NCI-H510A treated with DMSO at 0.1 percent for 48 hours (cell line): ENCODE results near the gene OSBPL8.
A peak's percentile ranks its signal among the peaks of the same experiment; 100 is the strongest.

Experiments
- DNase-seq: peaks from one replicate; lab custom pipeline; 2025; lab: John Stamatoyannopoulos, UW

Gene OSBPL8

GRCh38 chr12:76470028-76470939 is 89.3 kb downstream of the OSBPL8 start:
- DNase-seq, result no peak

- no peak for DNase-seq
Observed at GRCh38 chr12:76464631-76465166, 94.9 kb downstream of the OSBPL8 start.

- DNase-seq, result no peak
Observed at GRCh38 chr12:76462668-76463224, 96.8 kb downstream of the OSBPL8 start.

- no peak for DNase-seq
Observed at GRCh38 chr12:76460807-76461206, 98.8 kb downstream of the OSBPL8 start.

GRCh38 chr12:76457818-76458217 is 101.8 kb downstream of the OSBPL8 start:
- DNase-seq, result no peak

- no peak for DNase-seq
Observed at GRCh38 chr12:76457010-76457409, 102.6 kb downstream of the OSBPL8 start.

- DNase-seq, result peak; percentile 77
Observed at GRCh38 chr12:76455582-76456345, 103.8 kb downstream of the OSBPL8 start.

GRCh38 chr12:76451528-76451927 is 108.0 kb downstream of the OSBPL8 start:
- DNase-seq, result peak; percentile 7

- no peak for DNase-seq
Observed at GRCh38 chr12:76450690-76451089, 108.9 kb downstream of the OSBPL8 start.

GRCh38 chr12:76449993-76450392 is 109.6 kb downstream of the OSBPL8 start:
- DNase-seq, result no peak

GRCh38 chr12:76449583-76449982 is 110.0 kb downstream of the OSBPL8 start:
- DNase-seq, result no peak

- DNase-seq, result no peak
Observed at GRCh38 chr12:76449016-76449415, 110.6 kb downstream of the OSBPL8 start.

GRCh38 chr12:76446090-76446489 is 113.5 kb downstream of the OSBPL8 start:
- DNase-seq, result no peak

- no peak for DNase-seq
Observed at GRCh38 chr12:76445462-76445861, 114.1 kb downstream of the OSBPL8 start.

GRCh38 chr12:76444408-76444984 is 115.1 kb downstream of the OSBPL8 start:
- no peak for DNase-seq

GRCh38 chr12:76441016-76441415 is 118.6 kb downstream of the OSBPL8 start:
- no peak for DNase-seq

GRCh38 chr12:76432733-76433132 is 126.8 kb downstream of the OSBPL8 start:
- DNase-seq, result no peak

GRCh38 chr12:76428117-76428516 is 131.5 kb downstream of the OSBPL8 start:
- DNase-seq, result no peak

GRCh38 chr12:76426160-76426559 is 133.4 kb downstream of the OSBPL8 start:
- DNase-seq, result no peak

GRCh38 chr12:76424941-76425340 is 134.6 kb downstream of the OSBPL8 start:
- no peak for DNase-seq

GRCh38 chr12:76422543-76423438 is 136.8 kb downstream of the OSBPL8 start:
- no peak for DNase-seq
